Measurements from ENCODE around the gene SLIT1.

Gene SLIT1

GRCh38 chr10:97173036-97173435, 12.7 kb downstream of the SLIT1 start:
- no peak for DNase-seq (ENCODE audit: low read depth in 1 of 2, low spot score in 1 of 2)

GRCh38 chr10:97171001-97171400, 14.8 kb downstream of the SLIT1 start:
- DNase-seq (ENCODE audit: low read depth in 1 of 2, low spot score in 1 of 2): no peak

GRCh38 chr10:97169911-97170693, 15.7 kb downstream of the SLIT1 start:
- no peak for DNase-seq (ENCODE audit: low read depth in 1 of 2, low spot score in 1 of 2)

GRCh38 chr10:97169063-97169462, 16.7 kb downstream of the SLIT1 start:
- DNase-seq (ENCODE audit: low read depth in 1 of 2, low spot score in 1 of 2): no peak

GRCh38 chr10:97168645-97169044, 17.1 kb downstream of the SLIT1 start:
- DNase-seq (ENCODE audit: low read depth in 1 of 2, low spot score in 1 of 2): no peak

- no peak for DNase-seq (ENCODE audit: low read depth in 1 of 2, low spot score in 1 of 2)
Measured at GRCh38 chr10:97165499-97165898, 20.3 kb downstream of the SLIT1 start.

- DNase-seq (ENCODE audit: low read depth in 1 of 2, low spot score in 1 of 2): no peak
Measured at GRCh38 chr10:97163781-97164501, 21.8 kb downstream of the SLIT1 start.

GRCh38 chr10:97163181-97163580, 22.6 kb downstream of the SLIT1 start:
- no peak for DNase-seq (ENCODE audit: low read depth in 1 of 2, low spot score in 1 of 2)

- DNase-seq (ENCODE audit: low read depth in 1 of 2, low spot score in 1 of 2): no peak
Measured at GRCh38 chr10:97159646-97160305, 26.0 kb downstream of the SLIT1 start.

- no peak for DNase-seq (ENCODE audit: low read depth in 1 of 2, low spot score in 1 of 2)
Measured at GRCh38 chr10:97157578-97158095, 28.1 kb downstream of the SLIT1 start.

- no peak for DNase-seq (ENCODE audit: low read depth in 1 of 2, low spot score in 1 of 2)
Measured at GRCh38 chr10:97154781-97155180, 31.0 kb downstream of the SLIT1 start.

- DNase-seq (ENCODE audit: low read depth in 1 of 2, low spot score in 1 of 2): no peak
Measured at GRCh38 chr10:97154162-97154561, 31.6 kb downstream of the SLIT1 start.

GRCh38 chr10:97153270-97153850, 32.4 kb downstream of the SLIT1 start:
- DNase-seq (ENCODE audit: low read depth in 1 of 2, low spot score in 1 of 2): no peak

GRCh38 chr10:97151307-97151914, 34.3 kb downstream of the SLIT1 start:
- no peak for DNase-seq (ENCODE audit: low read depth in 1 of 2, low spot score in 1 of 2)

- DNase-seq (ENCODE audit: low read depth in 1 of 2, low spot score in 1 of 2): no peak
Measured at GRCh38 chr10:97150616-97151015, 35.1 kb downstream of the SLIT1 start.

GRCh38 chr10:97150013-97150595, 35.7 kb downstream of the SLIT1 start:
- no peak for DNase-seq (ENCODE audit: low read depth in 1 of 2, low spot score in 1 of 2)

- no peak for DNase-seq (ENCODE audit: low read depth in 1 of 2, low spot score in 1 of 2)
Measured at GRCh38 chr10:97149079-97149531, 36.7 kb downstream of the SLIT1 start.

- DNase-seq (ENCODE audit: low read depth in 1 of 2, low spot score in 1 of 2): no peak
Measured at GRCh38 chr10:97144297-97144696, 41.5 kb downstream of the SLIT1 start.

GRCh38 chr10:97142834-97143233, 42.9 kb downstream of the SLIT1 start:
- DNase-seq (ENCODE audit: low read depth in 1 of 2, low spot score in 1 of 2): no peak

GRCh38 chr10:97140902-97141745, 44.6 kb downstream of the SLIT1 start:
- no peak for DNase-seq (ENCODE audit: low read depth in 1 of 2, low spot score in 1 of 2)

Measured in activated CD4-positive, alpha-beta T cell treated with anti-CD3 and anti-CD28 coated beads, Interleukin-2, amount 50 U/mL, for 24 hours (primary cell).